ENCODE data around the gene PBX4.

The PBX4 gene

DNA sequence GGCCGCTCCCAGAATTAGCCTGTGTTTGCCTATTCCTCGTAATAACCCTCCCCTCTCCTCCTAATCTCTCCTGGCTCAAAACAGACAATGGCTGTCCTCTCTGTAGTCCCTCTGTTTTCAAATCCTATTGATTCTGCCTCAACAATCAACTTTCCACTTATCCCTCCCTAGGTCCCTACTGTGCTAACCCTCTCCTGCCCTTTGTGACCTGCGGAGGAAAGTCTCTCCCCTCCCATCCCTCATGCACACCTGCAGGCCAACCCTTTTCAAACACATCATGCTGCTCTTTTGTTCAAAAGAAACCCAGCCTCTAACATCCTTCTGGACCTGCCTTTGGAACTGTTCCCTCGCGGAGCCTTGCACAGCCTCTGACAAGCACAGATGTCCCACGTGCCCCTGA, 43.1 kb downstream of the PBX4 start:
- no peaks in the 10 kb centered on the region for H3K4me1 ChIP-seq (ENCODE audit: insufficient read depth, poor library complexity, severe bottlenecking)
- TF ChIP-seq, protein P1, sequence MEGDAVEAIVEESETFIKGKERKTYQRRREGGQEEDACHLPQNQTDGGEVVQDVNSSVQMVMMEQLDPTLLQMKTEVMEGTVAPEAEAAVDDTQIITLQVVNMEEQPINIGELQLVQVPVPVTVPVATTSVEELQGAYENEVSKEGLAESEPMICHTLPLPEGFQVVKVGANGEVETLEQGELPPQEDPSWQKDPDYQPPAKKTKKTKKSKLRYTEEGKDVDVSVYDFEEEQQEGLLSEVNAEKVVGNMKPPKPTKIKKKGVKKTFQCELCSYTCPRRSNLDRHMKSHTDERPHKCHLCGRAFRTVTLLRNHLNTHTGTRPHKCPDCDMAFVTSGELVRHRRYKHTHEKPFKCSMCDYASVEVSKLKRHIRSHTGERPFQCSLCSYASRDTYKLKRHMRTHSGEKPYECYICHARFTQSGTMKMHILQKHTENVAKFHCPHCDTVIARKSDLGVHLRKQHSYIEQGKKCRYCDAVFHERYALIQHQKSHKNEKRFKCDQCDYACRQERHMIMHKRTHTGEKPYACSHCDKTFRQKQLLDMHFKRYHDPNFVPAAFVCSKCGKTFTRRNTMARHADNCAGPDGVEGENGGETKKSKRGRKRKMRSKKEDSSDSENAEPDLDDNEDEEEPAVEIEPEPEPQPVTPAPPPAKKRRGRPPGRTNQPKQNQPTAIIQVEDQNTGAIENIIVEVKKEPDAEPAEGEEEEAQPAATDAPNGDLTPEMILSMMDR (IDR thresholded peaks at IDR 0.05; ENCODE audit: poor library complexity, severe bottlenecking): no peak
- no peak for ATAC-seq (ENCODE audit: low read depth)
- H3K4me3 ChIP-seq (ENCODE audit: severe bottlenecking): no peak overlapping the region
- H3K9me3 ChIP-seq (ENCODE audit: severe bottlenecking): no peaks in the 10 kb centered on the region
- no peak overlapping the region for H3K27ac ChIP-seq (ENCODE audit: poor library complexity, severe bottlenecking)
- no peak for DNase-seq (ENCODE audit: low spot score)
- H3K36me3 ChIP-seq (ENCODE audit: low read depth): no peaks in the 10 kb centered on the region; the same call in 1 of the 2 replicates
- no peaks in the 10 kb centered on the region for H3K27me3 ChIP-seq (ENCODE audit: insufficient read depth, poor library complexity, severe bottlenecking)

- ATAC-seq (ENCODE audit: low read depth) (no peak), DNase-seq (ENCODE audit: low spot score) (no peak)
- H3K36me3 ChIP-seq (ENCODE audit: low read depth): peaks cover 6% of the 10 kb centered on the region; the same call in 1 of the 2 replicates
- TF ChIP-seq, protein P1 (IDR thresholded peaks at IDR 0.05; ENCODE audit: poor library complexity, severe bottlenecking): no peak
- H3K27ac ChIP-seq (ENCODE audit: poor library complexity, severe bottlenecking): no peak overlapping the region
- H3K9me3 ChIP-seq (ENCODE audit: severe bottlenecking): no peaks in the 10 kb centered on the region
- no peaks in the 10 kb centered on the region for H3K27me3 ChIP-seq (ENCODE audit: insufficient read depth, poor library complexity, severe bottlenecking)
- no peak overlapping the region for H3K4me3 ChIP-seq (ENCODE audit: severe bottlenecking)
- no peaks in the 10 kb centered on the region for H3K4me1 ChIP-seq (ENCODE audit: insufficient read depth, poor library complexity, severe bottlenecking)
These were observed 47.3 kb downstream of the PBX4 start for GRCh38 chr19:19571071-19571786.

GRCh38 chr19:19570571-19570970, 47.9 kb downstream of the PBX4 start:
- no peaks in the 10 kb centered on the region for H3K27me3 ChIP-seq (ENCODE audit: insufficient read depth, poor library complexity, severe bottlenecking)
- no peak overlapping the region for H3K27ac ChIP-seq (ENCODE audit: poor library complexity, severe bottlenecking)
- H3K36me3 ChIP-seq (ENCODE audit: low read depth): peaks cover 6% of the 10 kb centered on the region; the same call in 1 of the 2 replicates
- TF ChIP-seq, protein P1 (IDR thresholded peaks at IDR 0.05; ENCODE audit: poor library complexity, severe bottlenecking): no peak
- no peak overlapping the region for H3K4me3 ChIP-seq (ENCODE audit: severe bottlenecking)
- no peaks in the 10 kb centered on the region for H3K4me1 ChIP-seq (ENCODE audit: insufficient read depth, poor library complexity, severe bottlenecking)
- ATAC-seq (ENCODE audit: low read depth) (no peak), DNase-seq (ENCODE audit: low spot score) (no peak)
- no peaks in the 10 kb centered on the region for H3K9me3 ChIP-seq (ENCODE audit: severe bottlenecking)

DNA sequence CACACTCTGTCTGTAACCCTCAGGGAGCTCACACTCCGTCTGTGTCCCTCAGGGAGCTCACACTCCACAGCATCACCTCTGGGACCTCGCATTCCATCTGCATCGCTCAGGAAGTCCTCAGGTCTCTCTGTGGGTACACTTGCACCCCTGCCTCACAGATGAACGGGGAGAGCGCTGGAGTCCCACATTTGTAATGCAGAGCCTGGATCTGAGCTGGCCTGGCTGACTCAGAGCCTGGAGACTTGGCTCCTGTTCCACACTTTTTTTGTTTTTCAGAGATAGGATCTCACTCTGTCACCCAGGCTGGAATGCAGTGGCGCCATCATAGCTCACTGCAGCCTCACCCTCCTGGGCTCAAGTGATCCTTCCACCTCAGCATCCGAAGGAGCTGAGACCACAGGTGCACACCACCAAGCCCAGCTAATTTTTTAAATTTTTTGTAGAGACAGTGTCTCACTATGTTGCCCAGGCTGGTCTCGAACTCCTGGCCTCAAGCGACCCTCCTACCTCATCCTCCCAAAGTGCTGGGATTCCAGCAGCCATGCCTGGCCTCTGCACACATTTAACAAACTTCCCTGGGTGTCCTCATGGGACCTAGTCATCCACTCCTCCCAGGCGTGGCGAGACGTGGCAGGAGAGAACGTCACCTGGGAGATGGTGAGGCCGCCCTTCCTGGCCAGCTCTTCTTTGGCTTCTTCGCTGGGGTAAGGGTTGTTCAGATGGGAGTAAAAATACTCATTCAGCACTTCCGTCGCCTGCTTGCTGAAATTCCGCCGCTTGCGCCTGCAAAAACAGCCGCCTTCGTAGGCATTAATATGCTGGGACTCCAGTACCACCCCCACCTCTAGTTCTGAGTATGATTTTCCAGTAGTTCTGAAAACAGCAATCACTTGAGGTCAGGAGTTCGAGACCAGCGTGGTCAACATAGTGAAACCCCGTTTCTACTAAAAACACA, 49.4 kb downstream of the PBX4 start:
- no peaks in the 10 kb centered on the region for H3K27me3 ChIP-seq (ENCODE audit: insufficient read depth, poor library complexity, severe bottlenecking)
- H3K27ac ChIP-seq (ENCODE audit: poor library complexity, severe bottlenecking): no peak overlapping the region
- H3K4me3 ChIP-seq (ENCODE audit: severe bottlenecking): no peak overlapping the region
- no peaks in the 10 kb centered on the region for H3K4me1 ChIP-seq (ENCODE audit: insufficient read depth, poor library complexity, severe bottlenecking)
- DNase-seq (ENCODE audit: low spot score) (no peak), ATAC-seq (ENCODE audit: low read depth) (no peak)
- no peaks in the 10 kb centered on the region for H3K9me3 ChIP-seq (ENCODE audit: severe bottlenecking)
- H3K36me3 ChIP-seq (ENCODE audit: low read depth): peaks cover 6% of the 10 kb centered on the region; the same call in 1 of the 2 replicates
- TF ChIP-seq, protein P1 (IDR thresholded peaks at IDR 0.05; ENCODE audit: poor library complexity, severe bottlenecking): no peak

All from RWPE2 (cell line).